WI38 (cell line): ENCODE measurements around the gene OR6S1.
"Not testable (repeated sequence)": the region's sequence is repeated elsewhere in the genome, so short reads cannot be mapped to it uniquely, and the experiment has no call there.

ENCODE experiments used
- H3K4me3 ChIP-seq: 2 replicates; pipeline ENCODE4 v1.5.1; 2011; ENCODE audit warnings: low read depth, mild to moderate bottlenecking, control low read depth, low read length
- CTCF ChIP-seq: IDR thresholded peaks from 2 replicates; pipeline ENCODE4 v1.5.1; 2012; ENCODE audit warnings: low read depth, mild to moderate bottlenecking, control low read depth, low read length

Gene OR6S1

DNA sequence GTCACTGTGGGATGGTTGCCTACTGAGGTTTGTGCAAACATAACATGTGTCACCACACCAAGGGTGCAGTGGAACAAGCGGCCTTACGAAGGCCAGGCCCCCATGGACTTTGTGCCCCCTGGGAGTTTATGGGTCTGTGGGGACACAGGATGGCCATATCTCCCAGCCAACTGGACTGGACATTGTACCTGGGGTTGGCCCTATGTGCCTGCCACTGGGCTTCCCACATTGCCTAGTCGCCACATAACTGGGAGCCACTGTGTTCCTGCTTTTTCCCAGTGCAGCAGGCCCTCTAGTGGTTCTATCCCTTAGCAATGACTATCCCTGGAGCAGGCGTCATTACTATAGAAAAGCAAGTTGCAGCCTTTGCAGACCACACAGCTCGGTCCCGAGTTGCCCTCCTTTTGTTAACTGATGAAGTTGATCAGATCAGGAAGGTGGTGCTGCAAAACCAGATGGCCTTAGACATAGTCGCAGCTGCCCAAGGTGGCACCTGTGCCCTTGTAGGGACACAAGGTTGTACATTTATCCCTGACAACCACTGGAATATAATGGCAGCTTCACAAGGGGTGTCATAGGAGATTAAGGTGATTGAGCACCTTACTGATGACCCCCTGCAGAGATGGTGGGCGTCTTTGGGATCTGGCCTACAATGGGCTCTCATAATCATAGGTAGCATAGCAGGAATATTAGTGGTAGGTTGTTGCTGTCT, 35.1 kb downstream of the OR6S1 start:
- H3K4me3 ChIP-seq, result no peak overlapping the region
- peak; percentile 18; the same call in 1 of the 2 replicates for TF ChIP-seq CTCF

- H3K4me3 ChIP-seq, result no peak overlapping the region
- TF ChIP-seq CTCF, result no peak
Measured at GRCh38 chr14:20603813-20604690, 37.4 kb downstream of the OR6S1 start.

GRCh38 chr14:20602583-20602982, 38.9 kb downstream of the OR6S1 start:
- H3K4me3 ChIP-seq, result no peak overlapping the region
- TF ChIP-seq CTCF, result no peak

GRCh38 chr14:20601522-20601921, 40.0 kb downstream of the OR6S1 start:
- no peak overlapping the region for H3K4me3 ChIP-seq
- no peak for TF ChIP-seq CTCF

DNA sequence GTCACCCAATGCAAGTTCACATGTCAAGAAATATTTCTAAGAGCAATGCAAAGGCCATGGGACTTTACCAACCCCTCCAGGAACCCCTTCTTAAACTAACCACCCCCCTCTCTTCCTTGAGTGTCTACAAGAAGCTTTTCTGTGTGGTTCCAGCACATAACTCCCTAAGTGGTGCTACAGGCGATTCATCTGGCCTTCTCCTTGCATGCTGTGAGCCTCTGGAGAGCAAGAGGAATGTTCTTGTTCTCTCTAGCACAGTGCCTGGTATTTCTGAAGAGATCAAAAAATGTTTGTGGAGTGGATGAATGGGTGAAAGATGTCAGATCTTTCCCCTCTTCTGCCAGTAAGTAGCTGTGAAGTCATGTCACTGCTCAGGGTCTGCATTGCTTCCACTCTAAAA, 44.4 kb downstream of the OR6S1 start:
- no peak overlapping the region for H3K4me3 ChIP-seq
- TF ChIP-seq CTCF, result no peak

- not testable (repeated sequence) for H3K4me3 ChIP-seq
Measured at GRCh38 chr14:20595726-20596125, 45.8 kb downstream of the OR6S1 start.

GRCh38 chr14:20592574-20592973, 48.9 kb downstream of the OR6S1 start:
- no peak overlapping the region for H3K4me3 ChIP-seq
- no peak for TF ChIP-seq CTCF
